A549 (cell line): ENCODE data around the gene FREM1.

ENCODE experiments used
- BHLHE40 ChIP-seq: IDR thresholded peaks from 2 replicates; pipeline ENCODE4 v1.6.1; 2012; ENCODE audit warnings: low read depth, low read length, inconsistent platforms
- EP300 ChIP-seq, 2 experiments: fragments of >200 bp; sonication (Bioruptor Twin); formaldehyde crosslinking; IDR thresholded peaks; 2 replicates in 1 of 2; 3 replicates in 1 of 2; pipeline ENCODE4 v1.6.1; 2016 to 2017
- FOSL2 ChIP-seq, 2 experiments: fragments of 450-650 bp in 1 of 2; fragments of >200 bp in 1 of 2; sonication (Bioruptor Twin) in 1 of 2; formaldehyde crosslinking; IDR thresholded peaks; 2 replicates each; pipeline versions ENCODE4 v1.5.0 to v1.6.1; 2016 to 2020; ENCODE audit warnings: mild to moderate bottlenecking in 1 of 2, moderate library complexity in 1 of 2
- HOXB5 ChIP-seq: fragments of 250-450 bp; sonication (Bioruptor Pico); IDR thresholded peaks from 2 replicates; pipeline ENCODE4 v1.5.0; 2020; ENCODE audit warnings: mild to moderate bottlenecking, moderate library complexity
- JUN ChIP-seq, 2 experiments: fragments of >200 bp; sonication (Bioruptor Twin); formaldehyde crosslinking; IDR thresholded peaks; 2 replicates in 1 of 2; 3 replicates in 1 of 2; pipeline ENCODE4 v1.6.1; 2016 to 2017
- KDM1A ChIP-seq: fragments of 200-600 bp; sonication (generic); IDR thresholded peaks from 2 replicates; pipeline ENCODE4 v1.6.1; 2016; ENCODE audit warnings: low read depth, mild to moderate bottlenecking
- PHF8 ChIP-seq: fragments of 200-600 bp; sonication (generic); IDR thresholded peaks from 2 replicates; pipeline ENCODE4 v1.6.1; 2016; ENCODE audit warnings: low read depth, mild to moderate bottlenecking, antibody characterized with exemption, moderate library complexity, borderline replicate concordance
- POLR2A ChIP-seq: IDR thresholded peaks from 2 replicates; pipeline ENCODE4 v1.6.1; 2012; ENCODE audit warnings: mild to moderate bottlenecking, low read length
- POLR2AphosphoS2 ChIP-seq: conservative IDR thresholded peaks from 2 replicates; pipeline ENCODE4 v1.6.1; 2012; ENCODE audit warnings: low read length, improper control_type of control experiment, inconsistent platforms
- RAD21 ChIP-seq, 2 experiments: fragments of >200 bp in 1 of 2; sonication (Bioruptor Twin) in 1 of 2; formaldehyde crosslinking in 1 of 2; IDR thresholded peaks in 1 of 2; conservative IDR thresholded peaks in 1 of 2; 2 replicates in 1 of 2; 3 replicates in 1 of 2; pipeline ENCODE4 v1.6.1; 2012 to 2018; ENCODE audit warnings: inconsistent platforms in 1 of 2
- TF ChIP-seq, protein P1 (sequence below): fragments of >200 bp; sonication (Bioruptor Twin); formaldehyde crosslinking; IDR thresholded peaks from 3 replicates; pipeline ENCODE4 v1.5.1; 2016
- TF ChIP-seq, protein P2 (sequence below): fragments of 450-650 bp; IDR thresholded peaks from 2 replicates; pipeline ENCODE4 v1.6.1; 2014; ENCODE audit warnings: antibody characterized with exemption

DNA sequence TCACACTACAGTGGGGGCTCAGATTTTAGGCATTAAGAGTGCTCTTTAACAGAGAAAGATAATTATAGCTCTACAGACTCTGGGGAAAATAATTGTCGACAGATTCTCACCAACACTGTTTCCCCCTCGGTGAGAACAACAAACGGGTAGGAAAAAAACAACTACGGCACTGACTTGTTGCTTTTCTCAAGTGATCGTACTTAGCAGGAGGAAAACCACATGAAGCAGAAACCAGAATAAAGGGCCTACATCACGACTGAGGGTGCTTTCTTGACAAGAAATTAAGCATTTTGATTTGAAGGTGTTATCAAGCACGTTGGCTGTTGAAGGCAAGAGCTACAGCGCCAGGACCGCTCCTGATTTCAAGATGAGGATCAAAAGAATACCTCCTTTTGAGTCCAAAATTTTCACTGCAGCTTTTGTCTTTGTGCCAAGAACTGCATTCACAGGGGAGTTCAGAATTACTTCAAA is 160.5 kb downstream of the FREM1 start:
- TF ChIP-seq, protein P1, sequence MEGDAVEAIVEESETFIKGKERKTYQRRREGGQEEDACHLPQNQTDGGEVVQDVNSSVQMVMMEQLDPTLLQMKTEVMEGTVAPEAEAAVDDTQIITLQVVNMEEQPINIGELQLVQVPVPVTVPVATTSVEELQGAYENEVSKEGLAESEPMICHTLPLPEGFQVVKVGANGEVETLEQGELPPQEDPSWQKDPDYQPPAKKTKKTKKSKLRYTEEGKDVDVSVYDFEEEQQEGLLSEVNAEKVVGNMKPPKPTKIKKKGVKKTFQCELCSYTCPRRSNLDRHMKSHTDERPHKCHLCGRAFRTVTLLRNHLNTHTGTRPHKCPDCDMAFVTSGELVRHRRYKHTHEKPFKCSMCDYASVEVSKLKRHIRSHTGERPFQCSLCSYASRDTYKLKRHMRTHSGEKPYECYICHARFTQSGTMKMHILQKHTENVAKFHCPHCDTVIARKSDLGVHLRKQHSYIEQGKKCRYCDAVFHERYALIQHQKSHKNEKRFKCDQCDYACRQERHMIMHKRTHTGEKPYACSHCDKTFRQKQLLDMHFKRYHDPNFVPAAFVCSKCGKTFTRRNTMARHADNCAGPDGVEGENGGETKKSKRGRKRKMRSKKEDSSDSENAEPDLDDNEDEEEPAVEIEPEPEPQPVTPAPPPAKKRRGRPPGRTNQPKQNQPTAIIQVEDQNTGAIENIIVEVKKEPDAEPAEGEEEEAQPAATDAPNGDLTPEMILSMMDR, result no peak
- TF ChIP-seq BHLHE40 (no peak), POLR2A (no peak), FOSL2 (IDR thresholded peaks at IDR 0.05) (no peak), FOSL2 (CRISPR knock-in tag; IDR thresholded peaks at IDR 0.05) (no peak), RAD21 (conservative IDR thresholded peaks at IDR 0.05 in 1 of 2, IDR thresholded peaks at IDR 0.05 in 1 of 2) (no peak), EP300 (IDR thresholded peaks at IDR 0.05) (no peak), JUN (IDR thresholded peaks at IDR 0.05) (no peak), POLR2AphosphoS2 (no peak), PHF8 (no peak), HOXB5 (CRISPR knock-in tag) (no peak), KDM1A (no peak)
- TF ChIP-seq, protein P2, sequence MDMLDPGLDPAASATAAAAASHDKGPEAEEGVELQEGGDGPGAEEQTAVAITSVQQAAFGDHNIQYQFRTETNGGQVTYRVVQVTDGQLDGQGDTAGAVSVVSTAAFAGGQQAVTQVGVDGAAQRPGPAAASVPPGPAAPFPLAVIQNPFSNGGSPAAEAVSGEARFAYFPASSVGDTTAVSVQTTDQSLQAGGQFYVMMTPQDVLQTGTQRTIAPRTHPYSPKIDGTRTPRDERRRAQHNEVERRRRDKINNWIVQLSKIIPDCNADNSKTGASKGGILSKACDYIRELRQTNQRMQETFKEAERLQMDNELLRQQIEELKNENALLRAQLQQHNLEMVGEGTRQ, result no peak
